Measurements from ENCODE around the gene C6orf52.
"Not testable (repeated sequence)": the region's sequence is repeated elsewhere in the genome, so short reads cannot be mapped to it uniquely, and the experiment has no call there.

Gene C6orf52

GRCh38 chr6:10694302-10695085 is at the start of gene C6orf52, which contains the start of gene PAK1IP1:
C6orf52 (minus strand) TSS chr6:10694616; CDS start chr6:10687550, 7,066 bp downstream.
PAK1IP1 (plus strand) TSS chr6:10694972; CDS start chr6:10694986, 14 bp downstream.
- TF ChIP-seq, protein P1, sequence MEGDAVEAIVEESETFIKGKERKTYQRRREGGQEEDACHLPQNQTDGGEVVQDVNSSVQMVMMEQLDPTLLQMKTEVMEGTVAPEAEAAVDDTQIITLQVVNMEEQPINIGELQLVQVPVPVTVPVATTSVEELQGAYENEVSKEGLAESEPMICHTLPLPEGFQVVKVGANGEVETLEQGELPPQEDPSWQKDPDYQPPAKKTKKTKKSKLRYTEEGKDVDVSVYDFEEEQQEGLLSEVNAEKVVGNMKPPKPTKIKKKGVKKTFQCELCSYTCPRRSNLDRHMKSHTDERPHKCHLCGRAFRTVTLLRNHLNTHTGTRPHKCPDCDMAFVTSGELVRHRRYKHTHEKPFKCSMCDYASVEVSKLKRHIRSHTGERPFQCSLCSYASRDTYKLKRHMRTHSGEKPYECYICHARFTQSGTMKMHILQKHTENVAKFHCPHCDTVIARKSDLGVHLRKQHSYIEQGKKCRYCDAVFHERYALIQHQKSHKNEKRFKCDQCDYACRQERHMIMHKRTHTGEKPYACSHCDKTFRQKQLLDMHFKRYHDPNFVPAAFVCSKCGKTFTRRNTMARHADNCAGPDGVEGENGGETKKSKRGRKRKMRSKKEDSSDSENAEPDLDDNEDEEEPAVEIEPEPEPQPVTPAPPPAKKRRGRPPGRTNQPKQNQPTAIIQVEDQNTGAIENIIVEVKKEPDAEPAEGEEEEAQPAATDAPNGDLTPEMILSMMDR (IDR thresholded peaks at IDR 0.05; ENCODE audit: borderline replicate concordance, control extremely low read depth, extremely low read depth, insufficient read depth, missing control alignments): no peak
- in situ Hi-C loops (cut with MboI; ENCODE audit: low sequenced_read_pairs, unreplicated experiment): no loop called here
- DNase-seq (ENCODE audit: low spot score): peak; percentile 93

- DNase-seq (ENCODE audit: low spot score): no peak
Measured at GRCh38 chr6:10743515-10743914, 49.1 kb upstream of the C6orf52 start.

DNA sequence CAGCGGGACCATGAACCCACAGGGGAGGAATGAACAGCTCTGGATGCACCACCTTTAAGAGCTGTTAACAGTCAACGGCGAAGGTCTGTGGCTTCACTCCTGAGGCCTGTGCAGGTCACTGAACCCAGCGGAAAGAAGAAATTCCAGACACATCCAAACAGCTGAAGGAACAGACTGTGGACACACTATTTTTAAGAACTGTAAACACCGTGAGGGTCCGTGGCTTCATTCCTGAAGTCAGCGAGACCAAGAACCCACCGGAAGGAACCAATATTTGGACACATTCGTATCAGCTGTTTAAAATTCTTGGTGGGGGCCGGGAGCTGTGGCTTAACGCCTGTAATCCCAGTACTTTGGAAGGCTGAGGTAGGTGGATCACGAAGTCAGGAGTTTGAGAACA is 47.8 kb upstream of the C6orf52 start:
- in situ Hi-C loops (cut with MboI; ENCODE audit: low sequenced_read_pairs, unreplicated experiment): no loop called here
- TF ChIP-seq, protein P1 (IDR thresholded peaks at IDR 0.05; ENCODE audit: borderline replicate concordance, control extremely low read depth, extremely low read depth, insufficient read depth, missing control alignments): no peak
- DNase-seq (ENCODE audit: low spot score): no peak

More at GRCh38 chr6:10743515-10743914, 49.1 kb upstream of the C6orf52 start:
- TF ChIP-seq, protein P1 (IDR thresholded peaks at IDR 0.05; ENCODE audit: borderline replicate concordance, control extremely low read depth, extremely low read depth, insufficient read depth, missing control alignments): no peak
- in situ Hi-C loops (cut with MboI; ENCODE audit: low sequenced_read_pairs, unreplicated experiment): no loop called here

GRCh38 chr6:10741643-10742042 is 47.2 kb upstream of the C6orf52 start:
- in situ Hi-C loops (cut with MboI; ENCODE audit: low sequenced_read_pairs, unreplicated experiment): not testable (repeated sequence)

DNA sequence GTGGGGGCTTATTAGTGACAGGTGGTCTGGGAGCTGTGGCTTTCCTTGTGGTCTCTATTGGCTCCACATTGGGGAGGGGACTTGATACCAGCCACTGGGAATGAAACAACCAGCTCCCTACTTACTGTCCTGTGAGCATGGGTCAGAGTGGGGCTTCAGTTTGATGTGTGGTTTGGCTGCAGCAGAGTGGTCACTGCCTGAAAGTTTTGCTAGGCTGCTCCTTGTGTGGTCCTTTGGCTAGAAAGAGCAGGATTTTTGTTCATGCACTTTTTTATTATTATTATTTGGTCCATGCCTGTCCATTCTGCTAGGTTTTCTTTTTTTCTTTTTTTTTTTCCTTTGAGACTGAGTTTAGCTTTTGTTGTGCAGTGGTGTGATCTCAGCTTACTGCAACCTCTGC is 45.6 kb upstream of the C6orf52 start:
- TF ChIP-seq, protein P1 (IDR thresholded peaks at IDR 0.05; ENCODE audit: borderline replicate concordance, control extremely low read depth, extremely low read depth, insufficient read depth, missing control alignments): no peak
- in situ Hi-C loops (cut with MboI; ENCODE audit: low sequenced_read_pairs, unreplicated experiment): no loop called here
- DNase-seq (ENCODE audit: low spot score): no peak

More at GRCh38 chr6:10741643-10742042, 47.2 kb upstream of the C6orf52 start:
- DNase-seq (ENCODE audit: low spot score): not testable (repeated sequence)

GRCh38 chr6:10736731-10737130 is 42.3 kb upstream of the C6orf52 start:
- TF ChIP-seq, protein P1 (IDR thresholded peaks at IDR 0.05; ENCODE audit: borderline replicate concordance, control extremely low read depth, extremely low read depth, insufficient read depth, missing control alignments): no peak
- in situ Hi-C loops (cut with MboI; ENCODE audit: low sequenced_read_pairs, unreplicated experiment): no loop called here

GRCh38 chr6:10733863-10734262 is 39.4 kb upstream of the C6orf52 start:
- TF ChIP-seq, protein P1 (IDR thresholded peaks at IDR 0.05; ENCODE audit: borderline replicate concordance, control extremely low read depth, extremely low read depth, insufficient read depth, missing control alignments): no peak
- DNase-seq (ENCODE audit: low spot score): no peak
- in situ Hi-C loops (cut with MboI; ENCODE audit: low sequenced_read_pairs, unreplicated experiment): no loop called here

More at GRCh38 chr6:10736731-10737130, 42.3 kb upstream of the C6orf52 start:
- no peak for DNase-seq (ENCODE audit: low spot score)

Measured in GM13976 (cell line).